GM23338 (cell line): Measurements from ENCODE around the gene ALPL. TPM values are rescaled to one million over a fixed set of nuclear protein-coding genes. Genes with fewer than 3 reads are reported as not detected.

Source experiments
- ATAC-seq: fragments of 200-7000 bp; cut with Tn5 transposase; 3 replicates; pipeline ENCODE4 v1.9.1; 2020
- DNase-seq: peaks from one replicate; pipeline ENCODE4 v3.0.0-alpha.2; 2015; ENCODE audit warnings: low spot score
- H2AFZ ChIP-seq: fragments of 200-600 bp; sonication (generic); 2 replicates; pipeline ENCODE4 v1.8.0; 2016; ENCODE audit warnings: antibody characterized with exemption, mild to moderate bottlenecking, moderate library complexity
- H3F3A ChIP-seq: fragments of 200-600 bp; sonication (generic); replicated peaks from 2 replicates; pipeline ENCODE4 v1.8.0; 2017; ENCODE audit warnings: antibody characterized with exemption, mixed run types, low read depth
- H3K27ac ChIP-seq: fragments of 200-600 bp; sonication (generic); 2 replicates; pipeline ENCODE4 v1.6.1; 2016; ENCODE audit warnings: low read depth
- H3K27me3 ChIP-seq: fragments of 200-600 bp; sonication (generic); 2 replicates; pipeline ENCODE4 v1.8.0; 2016; ENCODE audit warnings: mild to moderate bottlenecking, mixed run types, moderate library complexity; ENCODE audit not compliant: insufficient read depth
- H3K36me3 ChIP-seq: fragments of 200-600 bp; sonication (generic); 2 replicates; pipeline ENCODE4 v1.8.0; 2016; ENCODE audit warnings: mild to moderate bottlenecking; ENCODE audit not compliant: insufficient read depth
- H3K4me1 ChIP-seq: fragments of 200-600 bp; sonication (generic); 2 replicates; pipeline ENCODE4 v1.8.0; 2016; ENCODE audit warnings: mild to moderate bottlenecking, moderate library complexity; ENCODE audit not compliant: insufficient read depth
- H3K4me2 ChIP-seq: fragments of 200-600 bp; sonication (generic); 2 replicates; pipeline ENCODE4 v1.7.1; 2017; ENCODE audit warnings: mixed run types
- H3K4me3 ChIP-seq: fragments of 200-600 bp; sonication (generic); 2 replicates; pipeline ENCODE4 v1.6.1; 2016; ENCODE audit warnings: mixed run types
- H3K79me2 ChIP-seq: fragments of 200-600 bp; sonication (generic); replicated peaks from 2 replicates; pipeline ENCODE4 v1.8.0; 2017; ENCODE audit warnings: mild to moderate bottlenecking; ENCODE audit not compliant: insufficient read depth
- H3K9me2 ChIP-seq: fragments of 200-600 bp; sonication (generic); 2 replicates; pipeline ENCODE4 v1.8.0; 2017; ENCODE audit not compliant: insufficient read depth
- H4K20me1 ChIP-seq: fragments of 200-600 bp; sonication (generic); replicated peaks from 2 replicates; pipeline ENCODE4 v1.8.0; 2017; ENCODE audit warnings: mild to moderate bottlenecking; ENCODE audit not compliant: insufficient read depth
- H3K27ac Mint-ChIP-seq: 2 replicates; pipeline ENCODE4 v1.8.0; 2020; ENCODE audit warnings: inconsistent platforms, mild to moderate bottlenecking, moderate library complexity, mixed read lengths
- H3K27me3 Mint-ChIP-seq: 3 replicates; pipeline ENCODE4 v1.8.0; 2022; ENCODE audit warnings: low read depth, mild to moderate bottlenecking, moderate library complexity, mixed read lengths, inconsistent platforms; ENCODE audit not compliant: insufficient read depth, poor library complexity
- H3K36me3 Mint-ChIP-seq: 3 replicates; pipeline ENCODE4 v1.8.0; 2021; ENCODE audit warnings: low read depth, mild to moderate bottlenecking, inconsistent platforms, moderate library complexity, mixed read lengths
- H3K4me1 Mint-ChIP-seq: 3 replicates; pipeline ENCODE4 v1.8.0; 2020; ENCODE audit warnings: mild to moderate bottlenecking, inconsistent platforms, mixed read lengths
- H3K4me3 Mint-ChIP-seq: 3 replicates; pipeline ENCODE4 v1.8.0; 2021; ENCODE audit warnings: moderate library complexity, mild to moderate bottlenecking, inconsistent platforms, mixed read lengths
- H3K9me3 Mint-ChIP-seq: 3 replicates; pipeline ENCODE4 v1.8.0; 2020; ENCODE audit warnings: moderate library complexity, mild to moderate bottlenecking, inconsistent platforms, mixed read lengths
- CREB1 ChIP-seq: fragments of 250-450 bp; sonication (Bioruptor Pico); IDR thresholded peaks from 2 replicates; pipeline ENCODE4 v1.5.0; 2020; ENCODE audit warnings: low read depth, mild to moderate bottlenecking, moderate library complexity
- EZH2 ChIP-seq: fragments of 200-600 bp; sonication (generic); IDR thresholded peaks from one replicate; pipeline ENCODE4 v1.8.0; 2017; ENCODE audit warnings: antibody characterized with exemption, mild to moderate bottlenecking, low read depth; ENCODE audit not compliant: unreplicated experiment
- EZH2phosphoT487 ChIP-seq: fragments of 200-600 bp; sonication (generic); IDR thresholded peaks from one replicate; pipeline ENCODE4 v1.8.1; 2018; ENCODE audit warnings: antibody characterized with exemption; ENCODE audit not compliant: unreplicated experiment
- JUNB ChIP-seq: IDR thresholded peaks from one replicate; pipeline ENCODE4 v1.6.1; 2016; ENCODE audit warnings: antibody characterized with exemption; ENCODE audit not compliant: unreplicated experiment
- NANOG ChIP-seq: IDR thresholded peaks from 2 replicates; pipeline ENCODE4 v1.6.1; 2016; ENCODE audit warnings: antibody characterized with exemption, borderline replicate concordance
- POLR2AphosphoS5 ChIP-seq: IDR thresholded peaks from 2 replicates; pipeline ENCODE4 v1.6.1; 2016; ENCODE audit warnings: antibody characterized with exemption, low read depth
- STAT1 ChIP-seq: IDR thresholded peaks from one replicate; pipeline ENCODE4 v1.6.1; 2016; ENCODE audit warnings: antibody characterized with exemption; ENCODE audit not compliant: unreplicated experiment
- ZNF114 ChIP-seq: fragments of 250-450 bp; sonication (Bioruptor Pico); IDR thresholded peaks from 2 replicates; pipeline ENCODE4 v1.5.0; 2020; ENCODE audit warnings: mild to moderate bottlenecking, moderate library complexity
- polyA plus RNA-seq: library from polyadenylated mRNA; unstranded; fragments of >200 nt; fragmentation: Nextera tagmentation; extraction: Ambion mirVana; gene quantifications from 2 replicates; pipeline ENCODE4 v1.2.1, GENCODE V29; 2016
- total RNA-seq: library from RNA; depleted of rRNA; stranded (reverse); fragments of >200 nt; shearing (Covaris generic); gene quantifications from 2 replicates; pipeline ENCODE4 v1.2.3, GENCODE V29; 2014
- TF ChIP-seq, protein P1 (sequence below): IDR thresholded peaks from one replicate; pipeline ENCODE4 v1.6.1; 2018; ENCODE audit warnings: antibody characterized with exemption; ENCODE audit not compliant: unreplicated experiment
- TF ChIP-seq, protein P2 (sequence below), 2 experiments: fragments of 200-600 bp in 1 of 2; sonication (generic) in 1 of 2; conservative IDR thresholded peaks; 2 replicates each; pipeline versions ENCODE4 v1.5.1 to v1.6.1; 2016 to 2017; ENCODE audit warnings: antibody characterized with exemption in 2 of 2, low read depth in 2 of 2, mild to moderate bottlenecking in 2 of 2, moderate library complexity in 1 of 2
- TF ChIP-seq, protein P3 (sequence below): IDR thresholded peaks from 2 replicates; pipeline ENCODE4 v1.6.1; 2016; ENCODE audit warnings: antibody characterized with exemption

Gene ALPL
- total and polyA plus RNA-seq, 2 experiments from 2014 or later, result 116 to 187 TPM

DNA sequence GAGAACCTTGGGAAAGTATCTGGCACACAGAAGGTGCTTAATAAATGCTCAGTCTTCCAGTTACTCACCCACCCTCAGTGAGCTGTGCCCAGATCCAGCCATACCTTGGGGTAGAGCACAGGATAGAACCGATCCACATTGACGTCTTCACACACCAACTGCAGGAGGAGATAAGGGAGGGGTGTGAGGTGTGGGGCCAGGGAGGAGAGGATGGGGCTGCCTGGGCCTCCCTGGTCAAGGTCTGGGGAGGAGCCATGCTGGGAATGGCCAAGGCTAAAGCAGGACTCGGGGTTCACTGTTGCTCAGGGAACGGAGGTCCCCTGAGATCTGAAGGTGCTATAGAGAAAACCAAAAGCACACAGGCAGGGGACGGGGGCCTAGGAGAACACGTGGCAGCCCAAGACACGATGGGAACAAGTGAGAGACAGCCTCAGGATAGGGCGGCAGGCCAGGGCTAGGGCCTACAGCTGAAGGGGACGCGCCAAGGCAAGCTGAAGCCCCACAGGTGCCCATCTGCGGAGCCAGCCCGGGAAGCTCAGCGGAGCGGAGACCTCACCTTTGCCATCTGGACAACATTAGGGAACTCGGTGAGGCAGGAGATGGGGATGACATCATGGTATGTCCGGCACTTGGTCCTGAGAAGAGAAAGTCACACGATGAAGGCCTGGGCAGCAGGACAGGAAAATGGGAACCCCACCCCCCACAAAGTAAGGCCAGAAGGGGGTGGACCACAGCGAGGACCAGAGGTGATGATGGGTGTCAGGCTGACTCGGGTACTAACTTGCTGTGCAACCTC is 104.0 kb downstream of the ALPL start (continued):
- TF ChIP-seq, protein P1, sequence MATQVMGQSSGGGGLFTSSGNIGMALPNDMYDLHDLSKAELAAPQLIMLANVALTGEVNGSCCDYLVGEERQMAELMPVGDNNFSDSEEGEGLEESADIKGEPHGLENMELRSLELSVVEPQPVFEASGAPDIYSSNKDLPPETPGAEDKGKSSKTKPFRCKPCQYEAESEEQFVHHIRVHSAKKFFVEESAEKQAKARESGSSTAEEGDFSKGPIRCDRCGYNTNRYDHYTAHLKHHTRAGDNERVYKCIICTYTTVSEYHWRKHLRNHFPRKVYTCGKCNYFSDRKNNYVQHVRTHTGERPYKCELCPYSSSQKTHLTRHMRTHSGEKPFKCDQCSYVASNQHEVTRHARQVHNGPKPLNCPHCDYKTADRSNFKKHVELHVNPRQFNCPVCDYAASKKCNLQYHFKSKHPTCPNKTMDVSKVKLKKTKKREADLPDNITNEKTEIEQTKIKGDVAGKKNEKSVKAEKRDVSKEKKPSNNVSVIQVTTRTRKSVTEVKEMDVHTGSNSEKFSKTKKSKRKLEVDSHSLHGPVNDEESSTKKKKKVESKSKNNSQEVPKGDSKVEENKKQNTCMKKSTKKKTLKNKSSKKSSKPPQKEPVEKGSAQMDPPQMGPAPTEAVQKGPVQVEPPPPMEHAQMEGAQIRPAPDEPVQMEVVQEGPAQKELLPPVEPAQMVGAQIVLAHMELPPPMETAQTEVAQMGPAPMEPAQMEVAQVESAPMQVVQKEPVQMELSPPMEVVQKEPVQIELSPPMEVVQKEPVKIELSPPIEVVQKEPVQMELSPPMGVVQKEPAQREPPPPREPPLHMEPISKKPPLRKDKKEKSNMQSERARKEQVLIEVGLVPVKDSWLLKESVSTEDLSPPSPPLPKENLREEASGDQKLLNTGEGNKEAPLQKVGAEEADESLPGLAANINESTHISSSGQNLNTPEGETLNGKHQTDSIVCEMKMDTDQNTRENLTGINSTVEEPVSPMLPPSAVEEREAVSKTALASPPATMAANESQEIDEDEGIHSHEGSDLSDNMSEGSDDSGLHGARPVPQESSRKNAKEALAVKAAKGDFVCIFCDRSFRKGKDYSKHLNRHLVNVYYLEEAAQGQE, result no peak
- TF ChIP-seq ZNF114 (CRISPR knock-in tag), result no peak
- TF ChIP-seq CREB1, result no peak
- TF ChIP-seq, protein P2, sequence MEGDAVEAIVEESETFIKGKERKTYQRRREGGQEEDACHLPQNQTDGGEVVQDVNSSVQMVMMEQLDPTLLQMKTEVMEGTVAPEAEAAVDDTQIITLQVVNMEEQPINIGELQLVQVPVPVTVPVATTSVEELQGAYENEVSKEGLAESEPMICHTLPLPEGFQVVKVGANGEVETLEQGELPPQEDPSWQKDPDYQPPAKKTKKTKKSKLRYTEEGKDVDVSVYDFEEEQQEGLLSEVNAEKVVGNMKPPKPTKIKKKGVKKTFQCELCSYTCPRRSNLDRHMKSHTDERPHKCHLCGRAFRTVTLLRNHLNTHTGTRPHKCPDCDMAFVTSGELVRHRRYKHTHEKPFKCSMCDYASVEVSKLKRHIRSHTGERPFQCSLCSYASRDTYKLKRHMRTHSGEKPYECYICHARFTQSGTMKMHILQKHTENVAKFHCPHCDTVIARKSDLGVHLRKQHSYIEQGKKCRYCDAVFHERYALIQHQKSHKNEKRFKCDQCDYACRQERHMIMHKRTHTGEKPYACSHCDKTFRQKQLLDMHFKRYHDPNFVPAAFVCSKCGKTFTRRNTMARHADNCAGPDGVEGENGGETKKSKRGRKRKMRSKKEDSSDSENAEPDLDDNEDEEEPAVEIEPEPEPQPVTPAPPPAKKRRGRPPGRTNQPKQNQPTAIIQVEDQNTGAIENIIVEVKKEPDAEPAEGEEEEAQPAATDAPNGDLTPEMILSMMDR (conservative IDR thresholded peaks at IDR 0.05; ENCODE audit: low read depth in 2 of 2), result no peak
- no peak for TF ChIP-seq STAT1
- TF ChIP-seq POLR2AphosphoS5, result no peak
- TF ChIP-seq EZH2phosphoT487, result no peak
- TF ChIP-seq EZH2, result no peak
- no peak for TF ChIP-seq NANOG
- TF ChIP-seq JUNB, result no peak
- TF ChIP-seq, protein P3, sequence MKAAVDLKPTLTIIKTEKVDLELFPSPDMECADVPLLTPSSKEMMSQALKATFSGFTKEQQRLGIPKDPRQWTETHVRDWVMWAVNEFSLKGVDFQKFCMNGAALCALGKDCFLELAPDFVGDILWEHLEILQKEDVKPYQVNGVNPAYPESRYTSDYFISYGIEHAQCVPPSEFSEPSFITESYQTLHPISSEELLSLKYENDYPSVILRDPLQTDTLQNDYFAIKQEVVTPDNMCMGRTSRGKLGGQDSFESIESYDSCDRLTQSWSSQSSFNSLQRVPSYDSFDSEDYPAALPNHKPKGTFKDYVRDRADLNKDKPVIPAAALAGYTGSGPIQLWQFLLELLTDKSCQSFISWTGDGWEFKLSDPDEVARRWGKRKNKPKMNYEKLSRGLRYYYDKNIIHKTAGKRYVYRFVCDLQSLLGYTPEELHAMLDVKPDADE, result no peak

DNA sequence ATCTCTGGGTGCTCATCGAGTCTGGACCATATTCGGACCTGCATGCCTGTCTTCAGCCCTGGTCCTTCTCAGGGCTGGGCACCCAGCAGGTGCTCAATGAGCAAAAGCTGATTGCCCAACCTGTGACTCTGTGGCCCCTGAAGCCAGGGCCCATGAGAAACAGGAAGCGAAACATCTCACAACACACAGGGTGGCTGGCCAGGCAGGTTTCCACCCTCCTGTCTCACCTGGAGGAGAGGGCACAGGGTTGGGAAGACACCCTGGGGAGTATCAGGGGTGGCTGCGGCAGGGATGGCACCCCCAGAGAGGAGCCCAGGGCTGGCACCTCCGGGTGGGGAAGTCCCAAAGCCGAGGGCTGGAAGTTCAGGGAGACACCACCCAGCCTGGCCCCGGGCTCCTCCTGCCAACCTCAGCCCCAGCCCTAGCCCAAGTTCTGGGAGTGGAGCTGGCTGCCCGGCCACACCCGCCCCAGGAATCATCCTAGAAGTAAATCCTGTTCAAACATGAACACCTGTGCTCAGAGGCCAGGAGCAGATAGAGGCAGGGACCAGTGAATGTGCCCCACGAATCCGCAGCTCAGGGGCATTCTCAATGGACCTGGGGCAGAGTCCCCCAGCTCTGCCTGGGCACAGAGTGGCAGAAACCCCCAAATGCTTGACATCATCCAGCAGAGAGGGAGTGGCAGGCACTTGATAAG is 105.3 kb downstream of the ALPL start:
- H3K4me1 ChIP-seq, result peaks cover 6% of the 10 kb centered on the region; the same call in 1 of the 2 replicates
- H3K4me1 Mint-ChIP-seq, result peaks cover 11% of the 10 kb centered on the region
- TF ChIP-seq EZH2, result no peak

More for the DNA sequence above, 105.3 kb downstream of the ALPL start:
- Mint-ChIP-seq H3K9me3 (no peaks in the 10 kb centered on the region; the same call in 2 of the 3 replicates), H3K4me3 (no peak overlapping the region), H3K36me3 (no peaks in the 10 kb centered on the region; the same call in 2 of the 3 replicates), H3K27ac (no peak overlapping the region), H3K27me3 (peaks cover 18% of the 10 kb centered on the region)
- Histone ChIP-seq H3K27me3 (0 out of 2 replicates have a peak, but pooled peaks cover 2% of the 10 kb centered on the region), H4K20me1 (no peaks in the 10 kb centered on the region), H3K9me2 (no peaks in the 10 kb centered on the region), H3F3A (no peaks in the 10 kb centered on the region), H3K79me2 (no peaks in the 10 kb centered on the region), H3K4me2 (no peak overlapping the region), H3K27ac (no peak overlapping the region), H3K36me3 (no peaks in the 10 kb centered on the region), H2AFZ (no peak overlapping the region), H3K4me3 (no peak overlapping the region)
- ATAC-seq, result no peak
- DNase-seq, result no peak
